Panc1 (cell line): Measurements from ENCODE around the gene CCDC47. TPM values are rescaled to one million over a fixed set of nuclear protein-coding genes. Genes with fewer than 3 reads are reported as not detected.
"Not testable (repeated sequence)": the region's sequence is repeated elsewhere in the genome, so short reads cannot be mapped to it uniquely, and the experiment has no call there.

Source experiments
- ATAC-seq: fragments of 200-7000 bp; cut with Tn5 transposase; 2 replicates; pipeline ENCODE4 v1.9.1; 2020; ENCODE audit warnings: mild to moderate bottlenecking, moderate library complexity
- BruUV-seq: library from RNA; stranded (reverse); fragments of 400-500 nt; replicated peaks from 2 replicates; lab custom pipeline; 2021; lab: Mats Ljungman, UMichigan
- CTCF ChIA-PET: fragments of 300-600 bp; sonication (Branson Sonifier 250); formaldehyde crosslinking; loops from one replicate; lab custom pipeline; 2022; ENCODE audit warnings: antibody characterized with exemption; lab: Charles Lee
- POLR2A ChIA-PET: fragments of 300-600 bp; sonication (Branson Sonifier 250); formaldehyde crosslinking; loops from one replicate; lab custom pipeline; 2022; ENCODE audit warnings: antibody characterized with exemption; lab: Charles Lee
- DNase-seq: peaks from one replicate; pipeline ENCODE4 v3.0.0-alpha.2; 2010; ENCODE audit warnings: low read depth, low spot score
- H3K27ac ChIP-seq: 2 replicates; pipeline ENCODE4 v1.5.1; 2011; ENCODE audit warnings: mild to moderate bottlenecking, low read length, inconsistent platforms
- H3K27me3 ChIP-seq: fragments of 200-500 bp; sonication (Bioruptor generic); 2 replicates; pipeline ENCODE4 v1.6.0; 2014; ENCODE audit warnings: low read length, inconsistent platforms; ENCODE audit not compliant: control insufficient read depth, insufficient read depth
- H3K36me3 ChIP-seq: fragments of 200-500 bp; sonication (Bioruptor generic); 2 replicates; pipeline ENCODE4 v1.5.1; 2014; ENCODE audit warnings: inconsistent platforms, mild to moderate bottlenecking, low read length, moderate library complexity; ENCODE audit not compliant: control insufficient read depth, insufficient read depth
- H3K4me1 ChIP-seq: 2 replicates; pipeline ENCODE4 v1.5.1; 2011; ENCODE audit warnings: inconsistent platforms, mild to moderate bottlenecking, low read length, moderate library complexity; ENCODE audit not compliant: control insufficient read depth, insufficient read depth
- H3K4me3 ChIP-seq, 2 experiments: 2 replicates each; pipeline ENCODE4 v1.5.1; 2011 to 2012; ENCODE audit warnings: low read depth in 2 of 2, low read length in 2 of 2, mild to moderate bottlenecking in 2 of 2, inconsistent platforms in 1 of 2, moderate library complexity in 1 of 2
- H3K9me3 ChIP-seq: fragments of 200-500 bp; sonication (Bioruptor generic); 2 replicates; pipeline ENCODE4 v1.5.1; 2014; ENCODE audit warnings: low read depth, mild to moderate bottlenecking, inconsistent platforms, low read length, moderate library complexity; ENCODE audit not compliant: control insufficient read depth, insufficient read depth
- CTCF ChIP-seq: fragments of 450-650 bp; IDR thresholded peaks from 2 replicates; pipeline ENCODE4 v1.5.1; 2017; ENCODE audit warnings: mild to moderate bottlenecking
- POLR2AphosphoS5 ChIP-seq: IDR thresholded peaks from 2 replicates; pipeline ENCODE4 v1.6.1; 2012; ENCODE audit warnings: mild to moderate bottlenecking, low read depth, low read length, moderate library complexity
- REST ChIP-seq, 2 experiments: IDR thresholded peaks; 2 replicates each; pipeline ENCODE4 v1.6.1; 2011 to 2012; ENCODE audit warnings: low read depth in 2 of 2, control low read depth in 1 of 2, low read length in 1 of 2, mild to moderate bottlenecking in 1 of 2, moderate library complexity in 1 of 2; ENCODE audit not compliant: insufficient read depth in 1 of 2
- SIN3A ChIP-seq: IDR thresholded peaks from 2 replicates; pipeline ENCODE4 v1.6.1; 2012; ENCODE audit warnings: low read depth, mild to moderate bottlenecking, low read length, moderate library complexity, borderline replicate concordance; ENCODE audit not compliant: insufficient read depth
- TCF7L2 ChIP-seq: IDR thresholded peaks from 2 replicates; pipeline ENCODE4 v1.6.1; 2011; ENCODE audit warnings: mild to moderate bottlenecking, low read depth, low read length, inconsistent platforms
- in situ Hi-C: cut with HindIII; loops from 2 replicates; pipeline ENCODE4 v1.10.0; 2016; ENCODE audit warnings: low sequenced_read_pairs, low pct_unique_long_range_greater_than_20kb
- intact Hi-C: fragments of 100-400 bp; cut with micrococcal nuclease; formaldehyde crosslinking; loops from one replicate; pipeline ENCODE4 v1.10.0; 2022; ENCODE audit not compliant: unreplicated experiment
- total RNA-seq: library from RNA; stranded (reverse); gene quantifications from one replicate; pipeline ENCODE4 v1.2.1, GENCODE V29; 2021; ENCODE audit not compliant: unreplicated experiment

CCDC47 gene
- total RNA-seq, 1 experiment from 2014 or later: 64.8 TPM

- peaks cover 55% of the 10 kb centered on the region for H3K36me3 ChIP-seq
- H3K4me1 ChIP-seq: no peaks in the 10 kb centered on the region
- no peaks in the 10 kb centered on the region for H3K9me3 ChIP-seq
- intact Hi-C loops (no loop called here), in situ Hi-C loops (no loop called here)
- CTCF ChIA-PET: no interaction called here
- ATAC-seq: no peak
- POLR2A ChIA-PET: no interaction called here
- no peak for DNase-seq
- BruUV-seq: no TSS peak
- H3K27me3 ChIP-seq: no peaks in the 10 kb centered on the region
- no peak overlapping the region for H3K4me3 ChIP-seq
- TF ChIP-seq POLR2AphosphoS5: no peak
- no peak overlapping the region for H3K27ac ChIP-seq
Observed at GRCh38 chr17:63800783-63801182, 27.4 kb upstream of the CCDC47 start.

- TF ChIP-seq SIN3A (no peak), CTCF (no peak), REST (IDR thresholded peaks at IDR 0.05; ENCODE audit: insufficient read depth in 1 of 2, low read depth in 2 of 2, low read length in 1 of 2) (no peak), TCF7L2 (no peak), POLR2AphosphoS5 (no peak)
- Histone ChIP-seq H3K27me3 (no peaks in the 10 kb centered on the region), H3K4me3 (no peak overlapping the region), H3K4me1 (no peaks in the 10 kb centered on the region), H3K9me3 (no peaks in the 10 kb centered on the region), H3K27ac (no peak overlapping the region), H3K36me3 (peaks cover 59% of the 10 kb centered on the region)
- DNase-seq: no peak
- ATAC-seq: no peak
- CTCF ChIA-PET: no interaction called here
- BruUV-seq: no TSS peak
- POLR2A ChIA-PET: no interaction called here
- in situ Hi-C loops: no loop called here
- intact Hi-C loops: no loop called here
Observed at GRCh38 chr17:63798572-63799106, 25.2 kb upstream of the CCDC47 start.

GRCh38 chr17:63796375-63796774, 23.0 kb upstream of the CCDC47 start:
- H3K4me3 ChIP-seq, ATAC-seq, H3K4me1 ChIP-seq, H3K27me3 ChIP-seq, H3K27ac ChIP-seq, intact Hi-C loops, DNase-seq, POLR2A ChIA-PET, BruUV-seq, in situ Hi-C loops, CTCF ChIA-PET, H3K9me3 ChIP-seq: not testable (repeated sequence)
- H3K36me3 ChIP-seq: peaks cover 69% of the 10 kb centered on the region
